WTC11 (cell line): ENCODE measurements around the gene MKLN1.

ENCODE experiments used
- AFF4 ChIP-seq: sonication (generic); formaldehyde crosslinking; IDR thresholded peaks from 2 replicates; pipeline ENCODE4 v1.8.1; 2023; ENCODE audit warnings: mild to moderate bottlenecking, missing genetic modification reagents, borderline replicate concordance
- CREB1 ChIP-seq: sonication (generic); formaldehyde crosslinking; IDR thresholded peaks from 2 replicates; pipeline ENCODE4 v1.8.0; 2023; ENCODE audit warnings: mild to moderate bottlenecking, missing genetic modification reagents
- CTCF ChIP-seq: fragments of 200-600 bp; IDR thresholded peaks from 2 replicates; pipeline ENCODE4 v1.8.0; 2022; ENCODE audit warnings: antibody characterized with exemption
- ESRRA ChIP-seq: sonication (generic); formaldehyde crosslinking; IDR thresholded peaks from 2 replicates; pipeline ENCODE4 v1.8.1; 2022; ENCODE audit warnings: mild to moderate bottlenecking, missing genetic modification reagents, borderline replicate concordance
- ETV6 ChIP-seq: sonication (generic); formaldehyde crosslinking; IDR thresholded peaks from 2 replicates; pipeline ENCODE4 v1.8.1; 2022; ENCODE audit warnings: mild to moderate bottlenecking, missing genetic modification reagents
- FOXK1 ChIP-seq: sonication (generic); formaldehyde crosslinking; IDR thresholded peaks from 2 replicates; pipeline ENCODE4 v1.8.0; 2022; ENCODE audit warnings: mild to moderate bottlenecking, moderate library complexity, missing genetic modification reagents
- HMGXB4 ChIP-seq: sonication (generic); formaldehyde crosslinking; IDR thresholded peaks from 2 replicates; pipeline ENCODE4 v1.8.1; 2023; ENCODE audit warnings: mild to moderate bottlenecking, moderate library complexity, missing genetic modification reagents
- MAX ChIP-seq: sonication (generic); formaldehyde crosslinking; IDR thresholded peaks from 2 replicates; pipeline ENCODE4 v1.8.0; 2022; ENCODE audit warnings: mild to moderate bottlenecking, missing genetic modification reagents
- NR1H2 ChIP-seq: sonication (generic); formaldehyde crosslinking; IDR thresholded peaks from 2 replicates; pipeline ENCODE4 v1.9.0; 2021; ENCODE audit warnings: mild to moderate bottlenecking, moderate library complexity, missing genetic modification reagents
- USF2 ChIP-seq: sonication (generic); formaldehyde crosslinking; IDR thresholded peaks from 2 replicates; pipeline ENCODE4 v1.8.1; 2023; ENCODE audit warnings: mild to moderate bottlenecking, missing genetic modification reagents, moderate library complexity
- ZBTB21 ChIP-seq: sonication (generic); formaldehyde crosslinking; IDR thresholded peaks from 2 replicates; pipeline ENCODE4 v1.8.1; 2023; ENCODE audit warnings: mild to moderate bottlenecking, missing genetic modification reagents, borderline replicate concordance
- ZNF425 ChIP-seq: fragments of 250-450 bp; sonication (Bioruptor Pico); conservative IDR thresholded peaks from 2 replicates; pipeline ENCODE4 v1.9.0; 2021; ENCODE audit warnings: mild to moderate bottlenecking

GRCh38 chr7:131281266-131282048, 46.2 kb upstream of the MKLN1 start:
- TF ChIP-seq CTCF (no peak), ZNF425 (CRISPR knock-in tag) (no peak), CREB1 (CRISPR knock-in tag) (no peak), AFF4 (CRISPR knock-in tag) (no peak), ZBTB21 (CRISPR knock-in tag) (no peak), HMGXB4 (CRISPR knock-in tag) (no peak), NR1H2 (CRISPR knock-in tag) (no peak), ESRRA (CRISPR knock-in tag) (no peak), USF2 (CRISPR knock-in tag) (no peak), MAX (no peak), ETV6 (CRISPR knock-in tag) (no peak), FOXK1 (CRISPR knock-in tag) (no peak)
